Activated T-cell treated with anti-CD3 and anti-CD28 coated beads, Interleukin-2, amount 50 U/mL, for 48 hours (primary cell): ENCODE data around the gene LYRM1.

ENCODE experiments used
- DNase-seq, 2 experiments: peaks; one replicate each; pipeline ENCODE4 v3.0.0-alpha.2; 2020

Gene LYRM1

DNA sequence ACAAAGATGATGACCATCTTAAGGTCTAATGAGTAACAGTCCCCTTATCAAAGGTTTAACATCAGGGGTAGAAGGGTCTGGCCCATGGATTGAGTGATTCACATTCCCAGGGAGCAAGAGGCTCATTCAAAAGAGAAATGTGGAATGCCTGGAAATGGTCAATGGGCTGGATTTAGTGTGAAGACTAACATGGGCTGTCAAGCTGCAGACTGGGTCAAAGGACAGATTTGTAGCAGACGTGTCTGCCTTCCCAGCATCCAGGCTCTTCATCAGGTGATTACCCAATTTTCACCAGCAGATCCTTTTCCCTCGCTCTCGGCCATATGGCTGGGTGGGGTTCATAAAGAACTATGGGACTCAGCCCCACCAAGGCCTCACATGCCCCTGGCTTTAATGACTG, 27.2 kb upstream of the LYRM1 start:
- no peak for DNase-seq

DNA sequence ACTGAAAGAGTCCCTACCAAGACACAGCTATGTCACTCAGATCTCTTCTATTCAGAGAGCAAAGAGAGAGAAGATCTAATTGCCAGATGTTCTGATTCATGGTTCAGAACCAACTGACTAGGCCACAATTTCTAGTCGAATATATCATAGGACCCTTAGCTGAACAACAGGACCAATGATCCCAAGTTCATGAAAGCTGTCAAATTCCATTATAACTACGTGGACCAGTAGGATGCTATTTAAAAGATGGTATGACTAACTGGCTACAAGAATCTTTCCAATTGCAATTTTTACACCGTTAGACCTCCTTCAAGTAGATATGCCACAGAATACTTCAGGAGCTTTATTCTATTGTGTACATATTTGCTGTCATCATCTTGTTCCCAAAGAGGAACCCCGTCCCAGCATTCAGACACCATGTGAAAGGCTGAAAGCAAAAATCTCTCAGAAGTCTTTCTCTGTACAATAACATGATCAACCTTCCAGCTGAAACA, 26.4 kb upstream of the LYRM1 start:
- DNase-seq = no peak

DNA sequence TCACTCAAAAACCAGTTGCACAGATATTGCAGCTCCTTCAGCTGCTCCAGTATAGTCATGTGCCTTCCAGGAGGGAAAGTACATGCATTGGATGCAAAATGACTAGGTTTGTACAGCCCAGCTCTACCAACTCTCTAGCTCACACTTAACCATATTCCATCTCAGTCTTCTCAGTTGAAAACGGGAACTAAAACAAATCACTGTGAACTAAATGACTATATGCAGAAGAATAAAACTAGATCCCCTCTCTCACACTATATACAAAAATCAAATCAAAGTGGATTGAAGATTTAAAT, 25.3 kb upstream of the LYRM1 start:
- DNase-seq = no peak

DNA sequence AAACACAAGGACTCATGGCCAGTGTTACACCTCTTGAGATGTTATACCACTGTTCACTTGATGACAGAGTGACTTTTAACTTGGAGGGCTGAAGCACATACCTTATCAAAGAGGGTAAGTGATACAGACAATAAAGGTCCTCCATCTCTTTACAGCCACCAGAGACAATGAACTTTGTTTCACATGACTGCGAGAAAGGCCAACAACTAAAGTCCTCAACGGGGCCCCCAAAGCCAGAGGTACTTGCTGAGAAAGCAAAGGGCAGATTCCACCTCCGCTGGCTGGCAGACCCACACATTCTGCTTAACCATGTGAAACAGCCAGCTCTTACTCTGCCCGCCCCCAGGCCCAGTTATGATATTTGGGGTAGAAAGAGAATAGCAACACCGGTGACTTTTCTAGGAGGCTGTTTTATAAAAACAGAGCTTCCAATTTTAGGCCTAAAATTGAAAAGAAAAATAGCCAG, 21.9 kb upstream of the LYRM1 start:
- peak in 1 of 2 experiments; percentile 33 for DNase-seq

DNA sequence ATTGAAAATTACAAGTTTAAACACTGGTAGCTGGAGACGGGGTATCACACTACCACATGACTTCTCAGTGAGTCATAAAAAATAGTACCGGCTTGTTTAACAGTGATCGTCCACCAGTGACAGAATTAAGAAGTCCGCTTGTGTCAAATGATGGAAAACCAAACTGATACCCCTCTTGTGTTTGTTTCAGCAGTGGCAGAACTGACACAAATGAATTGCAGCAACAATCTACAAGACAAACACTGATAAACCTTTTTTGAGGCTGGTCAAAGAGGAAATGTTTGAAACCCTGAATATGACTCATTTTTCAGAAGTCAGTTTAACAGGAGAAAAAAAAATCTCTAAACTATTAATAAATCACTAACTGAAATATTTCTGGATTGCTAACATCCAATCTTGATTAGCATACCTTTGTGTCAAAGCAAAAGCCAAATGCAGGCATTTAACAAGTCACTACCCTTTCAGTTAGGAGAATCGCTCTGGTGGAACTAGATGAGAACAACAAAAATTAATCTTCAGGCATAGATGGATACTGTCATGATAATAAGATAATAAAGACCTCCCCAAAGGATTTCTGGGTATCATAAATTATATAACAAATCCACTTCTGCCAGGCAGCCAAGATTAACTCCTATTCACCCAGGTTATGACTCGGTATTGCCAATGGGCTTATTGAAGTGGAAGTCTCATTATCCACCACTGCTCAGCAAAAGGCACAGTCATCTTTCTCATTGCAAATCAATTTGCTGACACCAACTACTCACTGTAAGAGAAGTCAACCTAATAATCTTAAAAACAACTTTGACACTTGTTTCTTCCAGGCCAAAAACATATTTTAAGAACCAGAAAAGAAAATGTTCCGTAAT, 21.2 kb upstream of the LYRM1 start:
- no peak for DNase-seq

DNA sequence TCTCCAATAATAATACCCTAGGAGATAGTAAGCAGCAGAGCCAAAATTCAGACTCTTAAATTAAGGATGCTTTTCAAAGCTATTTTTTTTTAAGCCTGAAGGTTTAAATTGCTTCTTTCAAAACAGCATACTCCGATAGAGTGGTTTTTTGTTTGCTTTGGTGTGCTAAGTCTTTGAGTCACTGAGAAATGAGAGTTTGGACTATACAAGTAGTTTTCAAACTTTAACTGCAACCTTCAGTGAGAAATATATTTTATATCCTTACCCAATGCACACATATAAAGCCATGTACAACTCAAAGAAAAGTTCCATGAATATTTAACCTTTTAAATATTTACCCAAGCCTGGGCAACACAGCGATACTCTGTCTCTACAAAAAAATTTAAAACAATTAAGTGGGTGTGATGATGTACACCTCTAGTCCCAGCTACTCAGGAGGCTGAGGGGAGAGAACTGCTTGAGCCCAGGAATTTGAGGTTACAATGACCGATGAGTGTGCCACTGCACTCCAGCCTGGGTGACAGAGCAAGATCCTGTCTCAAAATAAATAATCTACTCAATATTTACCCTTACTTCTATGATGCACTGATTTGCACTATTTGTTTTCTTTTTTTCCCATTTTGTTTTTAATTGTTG, 19.6 kb upstream of the LYRM1 start:
- DNase-seq = no peak

DNA sequence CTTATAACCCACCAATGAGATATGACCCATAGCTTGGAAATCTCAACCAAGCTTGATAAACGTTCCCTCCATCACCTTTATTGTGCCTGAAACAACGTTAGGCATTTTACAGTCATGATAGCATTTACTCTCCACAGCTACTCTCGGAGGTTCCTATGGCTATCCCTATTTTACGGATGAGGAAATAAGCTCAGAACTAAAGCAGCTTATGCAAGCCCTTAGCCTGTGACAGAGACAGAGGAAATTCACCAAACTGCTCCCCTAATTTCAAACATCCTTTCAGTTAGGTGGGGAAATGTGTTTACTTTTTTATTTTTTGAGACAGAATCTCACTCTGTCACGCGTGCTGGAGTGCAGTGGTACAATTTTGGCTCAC, 19.1 kb upstream of the LYRM1 start:
- DNase-seq = no peak

DNA sequence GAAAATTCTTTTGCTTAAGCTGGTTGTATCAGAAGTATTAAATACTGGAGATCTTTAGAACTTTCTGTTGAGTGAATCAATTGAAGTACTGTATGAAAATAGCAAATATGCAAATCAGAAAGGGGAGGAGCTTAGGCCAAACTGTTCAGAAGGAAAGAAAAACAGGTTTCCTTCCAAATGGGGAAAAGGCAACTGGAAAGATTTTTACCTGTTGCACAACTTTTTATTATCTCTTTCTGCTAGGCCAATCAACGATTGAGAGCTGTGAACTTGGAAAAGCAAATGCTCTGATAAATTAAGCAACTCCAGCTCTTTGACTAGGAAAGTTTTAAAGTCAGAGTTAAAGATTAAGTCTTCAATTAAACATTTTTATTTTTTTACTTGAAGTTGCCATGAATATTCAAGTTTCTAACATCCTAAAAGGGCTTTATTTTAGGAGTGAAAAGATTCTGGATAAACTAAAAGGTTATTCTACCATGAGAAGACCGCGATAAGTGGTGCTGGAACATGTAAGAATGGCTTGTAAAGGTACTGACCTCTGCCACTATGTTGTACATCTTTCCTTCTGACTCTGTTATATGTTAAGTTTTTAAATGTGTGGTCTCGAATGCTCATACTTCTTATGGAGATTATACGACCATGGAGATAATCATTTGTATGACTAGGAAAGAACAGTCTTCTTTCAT, 16.9 kb upstream of the LYRM1 start:
- no peak for DNase-seq

DNA sequence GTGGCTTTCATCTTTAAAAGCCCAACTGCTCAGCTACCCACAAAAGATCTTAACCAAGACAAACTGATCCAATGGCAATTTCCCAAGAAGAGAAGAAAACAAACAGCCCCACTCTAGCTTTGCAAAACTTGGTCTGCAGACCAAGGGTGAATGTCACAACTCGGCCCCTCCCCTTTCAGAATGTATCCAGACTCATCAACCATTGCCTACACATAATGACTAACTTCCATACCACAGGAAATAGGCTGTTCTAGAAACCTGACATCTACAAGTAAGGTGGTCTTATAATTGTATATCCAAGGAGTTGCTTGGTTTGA, 16.4 kb upstream of the LYRM1 start:
- peak in 1 of 2 experiments; percentile 46 for DNase-seq

DNA sequence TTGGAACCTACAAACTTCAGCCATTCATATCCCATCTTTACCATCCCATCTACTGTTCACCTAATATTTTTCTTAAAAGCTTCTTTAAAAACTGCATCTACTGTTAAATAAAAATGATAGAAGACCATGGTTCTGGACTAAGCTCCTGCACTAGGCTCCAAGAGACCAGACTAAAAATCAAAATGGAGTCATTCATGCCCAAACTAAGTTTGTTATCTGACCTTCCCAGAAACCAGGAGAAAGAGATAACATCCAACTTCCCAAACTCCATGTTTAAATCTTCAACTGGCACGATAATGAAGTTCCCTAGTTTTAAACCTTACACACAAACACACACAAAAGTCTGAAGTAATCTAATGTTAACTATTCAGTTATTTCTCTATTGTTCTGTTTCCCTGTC, 14.3 kb upstream of the LYRM1 start:
- no peak for DNase-seq

DNA sequence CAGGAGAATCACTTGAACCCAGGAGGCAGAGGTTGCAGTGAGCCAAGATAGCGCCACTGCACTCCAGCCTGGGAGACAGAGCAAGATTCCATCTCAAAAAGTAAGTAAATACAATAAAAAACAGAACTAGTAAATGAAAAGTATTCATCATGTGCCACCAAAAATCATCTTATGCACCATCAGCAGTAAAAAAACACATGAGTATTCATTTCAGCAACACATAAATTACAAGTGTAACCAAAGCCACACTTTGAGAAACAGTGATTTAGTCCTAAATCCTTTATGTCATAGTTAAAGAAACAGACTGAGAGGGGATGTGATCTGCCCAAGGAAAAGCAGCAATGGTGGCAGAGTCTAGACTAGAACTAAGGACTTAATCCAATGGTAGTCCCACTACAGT, 13.4 kb upstream of the LYRM1 start:
- DNase-seq = no peak

DNA sequence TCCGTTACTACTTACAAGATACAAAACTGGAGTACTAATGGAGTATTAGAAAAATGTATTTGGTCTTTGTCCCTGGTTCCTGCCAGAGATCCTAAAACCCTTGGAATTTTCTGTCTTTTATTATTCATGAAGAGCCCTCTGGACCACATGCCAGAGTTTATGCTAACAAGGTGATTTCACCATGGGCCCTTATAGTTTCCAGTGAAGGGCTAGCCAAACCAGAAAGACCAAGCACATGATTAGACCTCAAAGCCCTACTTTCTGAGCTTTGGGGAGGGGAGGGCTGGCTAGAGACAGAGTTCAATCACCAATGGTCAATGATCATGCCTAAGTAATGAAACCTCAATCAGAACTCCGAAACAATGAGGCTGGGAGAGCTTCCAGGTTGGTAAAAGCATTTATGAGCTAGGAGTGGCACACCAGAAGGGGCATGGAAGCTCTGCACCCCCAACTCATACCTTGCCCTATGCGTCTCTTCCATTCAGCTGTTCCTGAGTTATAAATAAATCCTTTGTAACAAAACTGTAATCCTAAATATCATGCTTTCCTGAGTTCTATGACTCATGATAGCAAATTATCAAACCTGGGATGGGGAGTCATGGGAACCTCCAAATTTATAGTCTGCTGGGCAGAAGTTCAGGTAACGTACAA, 10.8 kb upstream of the LYRM1 start:
- DNase-seq = no peak

DNA sequence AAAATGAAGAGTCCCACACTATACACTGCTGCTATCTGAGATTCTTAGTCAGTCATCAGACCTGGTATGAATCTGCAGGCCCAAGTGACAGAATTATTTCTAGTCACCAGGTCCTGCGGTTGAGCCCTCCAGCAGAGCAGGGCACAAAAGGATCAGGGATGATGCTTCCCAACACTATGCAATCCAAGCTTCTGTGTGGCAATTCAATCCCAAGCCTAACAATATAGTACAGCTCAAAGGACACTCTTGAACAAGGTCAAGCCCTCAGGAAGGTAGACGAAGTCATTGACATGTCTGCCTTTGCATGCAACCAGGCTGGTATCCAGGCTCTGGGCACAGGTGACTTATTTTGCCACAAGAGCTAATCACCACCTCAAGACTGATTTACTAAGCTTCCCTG, 6.2 kb upstream of the LYRM1 start:
- no peak for DNase-seq

DNA sequence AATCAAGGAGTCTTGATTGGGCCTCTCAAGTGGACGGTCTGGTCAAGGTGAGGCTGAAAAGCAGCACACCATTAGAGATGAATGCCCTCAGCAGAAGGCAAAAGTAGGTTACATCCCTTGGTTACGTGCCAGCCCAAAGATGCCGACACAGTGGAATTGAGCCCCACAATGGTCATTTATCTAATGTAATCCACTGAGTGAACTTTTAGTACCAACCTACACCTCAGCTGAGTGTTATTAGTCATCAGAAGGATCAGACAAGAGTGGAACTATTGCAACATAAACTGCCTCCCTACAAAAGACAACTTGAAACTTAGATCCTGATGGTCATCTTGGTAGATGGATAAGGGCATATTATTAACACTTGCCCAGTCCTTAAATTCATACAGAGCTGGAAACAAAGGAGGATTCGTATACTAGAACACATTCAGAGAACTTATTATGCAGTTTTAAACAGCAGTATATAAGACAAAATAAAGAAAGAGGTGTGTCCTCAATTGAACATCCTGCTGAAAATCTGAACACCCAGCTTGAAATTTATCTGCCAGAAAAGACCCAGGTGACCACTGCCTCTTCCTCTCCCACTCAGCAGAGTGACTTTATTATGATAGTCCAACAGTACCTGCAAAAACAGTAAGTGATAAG, 3.2 kb upstream of the LYRM1 start:
- no peak for DNase-seq

DNA sequence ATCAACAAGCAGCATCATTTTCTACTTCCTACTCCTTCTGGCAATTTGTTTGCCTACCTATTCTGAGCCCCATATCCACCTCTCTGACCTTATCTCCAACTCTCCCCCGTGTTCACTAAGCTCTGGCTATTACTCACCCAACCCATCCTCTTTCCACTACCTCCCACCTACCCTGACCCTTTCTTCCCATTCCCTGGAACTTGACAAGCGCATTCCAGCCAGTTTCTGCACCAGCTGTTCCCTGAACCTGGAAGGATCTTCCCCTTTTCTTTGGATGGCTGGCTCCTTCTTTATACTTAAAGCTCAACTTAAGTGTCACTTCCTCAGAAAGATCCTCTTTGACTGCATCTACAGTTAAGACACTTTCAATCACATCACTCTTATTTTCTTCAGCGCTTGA, 2.6 kb upstream of the LYRM1 start:
- DNase-seq = no peak

DNA sequence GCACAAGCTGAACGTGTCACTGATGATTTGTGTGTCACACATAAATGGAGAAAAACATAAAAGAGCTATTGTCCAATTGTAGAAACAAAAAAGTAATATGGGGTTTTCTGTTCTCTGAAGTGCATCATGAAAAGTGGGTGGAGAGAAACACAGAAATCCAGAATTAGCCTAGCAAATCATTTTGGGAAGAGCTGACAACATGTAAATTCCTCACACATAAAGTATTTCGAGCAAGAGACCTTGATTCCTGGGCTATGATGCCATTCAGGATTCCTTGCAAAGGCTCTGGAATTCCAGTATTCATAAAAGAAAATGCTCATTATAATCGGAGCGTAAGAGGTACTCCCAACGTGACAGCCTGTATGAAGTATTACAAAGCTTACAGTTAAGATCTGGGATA, 1.5 kb upstream of the LYRM1 start:
- no peak for DNase-seq

DNA sequence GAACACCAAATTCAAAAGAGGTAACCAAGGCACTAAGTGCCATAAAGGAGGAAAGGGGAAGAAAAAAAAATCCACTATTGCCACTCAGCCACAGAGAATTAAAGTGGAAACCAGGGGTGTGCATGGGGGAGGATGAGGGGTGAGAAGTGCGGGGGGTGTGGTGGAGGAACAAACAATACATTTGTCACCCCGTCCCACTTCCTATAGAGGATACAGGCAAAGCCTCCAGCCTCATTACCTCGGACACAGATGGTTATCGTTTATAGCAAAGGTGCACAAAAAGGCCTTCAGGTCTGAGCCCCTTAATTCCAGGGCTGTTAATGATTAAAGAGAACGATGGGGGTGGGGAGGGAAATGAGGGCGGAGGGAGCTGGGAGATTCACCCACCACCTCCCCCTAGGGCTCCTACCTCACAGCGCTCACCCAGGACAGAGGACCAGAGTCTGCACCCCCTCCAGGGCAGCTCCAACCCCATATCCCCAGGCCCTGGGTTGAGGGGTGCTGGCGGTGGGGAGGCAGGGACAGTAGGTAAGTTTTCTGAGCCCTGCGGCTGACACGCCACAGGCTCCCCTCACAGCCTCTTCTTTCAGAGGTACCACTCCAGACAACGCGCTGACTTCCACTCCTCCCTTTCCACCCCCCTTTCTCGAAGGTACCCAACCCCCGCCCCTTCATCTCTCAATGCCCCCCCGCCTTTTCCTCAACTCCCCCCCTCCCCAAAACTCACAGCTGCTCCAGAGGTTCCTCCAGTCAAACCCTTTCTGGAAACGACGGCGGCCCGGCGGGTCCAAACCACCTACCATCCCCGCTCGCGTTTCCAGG, 883 bp upstream of the LYRM1 start:
- DNase-seq = no peak

DNA sequence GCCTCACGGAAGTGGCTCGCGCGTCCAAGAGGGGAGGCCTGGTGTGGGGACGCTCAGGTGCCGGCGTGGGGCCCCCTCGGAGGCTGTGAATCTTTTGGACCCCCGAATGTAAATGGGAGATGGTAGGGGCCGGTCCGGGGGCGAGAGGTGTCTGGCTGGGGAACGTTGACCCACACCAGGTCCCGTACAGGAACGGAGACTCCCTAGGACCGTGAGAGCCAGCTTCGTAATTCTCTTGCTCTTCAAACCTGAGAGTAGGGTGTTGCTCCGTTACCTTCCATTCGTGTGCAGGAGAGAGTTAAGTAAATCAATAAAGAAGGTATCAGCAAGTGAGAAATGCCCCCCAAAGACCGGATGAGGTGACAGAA, 481 bp downstream of the LYRM1 start:
- DNase-seq = no peak

DNA sequence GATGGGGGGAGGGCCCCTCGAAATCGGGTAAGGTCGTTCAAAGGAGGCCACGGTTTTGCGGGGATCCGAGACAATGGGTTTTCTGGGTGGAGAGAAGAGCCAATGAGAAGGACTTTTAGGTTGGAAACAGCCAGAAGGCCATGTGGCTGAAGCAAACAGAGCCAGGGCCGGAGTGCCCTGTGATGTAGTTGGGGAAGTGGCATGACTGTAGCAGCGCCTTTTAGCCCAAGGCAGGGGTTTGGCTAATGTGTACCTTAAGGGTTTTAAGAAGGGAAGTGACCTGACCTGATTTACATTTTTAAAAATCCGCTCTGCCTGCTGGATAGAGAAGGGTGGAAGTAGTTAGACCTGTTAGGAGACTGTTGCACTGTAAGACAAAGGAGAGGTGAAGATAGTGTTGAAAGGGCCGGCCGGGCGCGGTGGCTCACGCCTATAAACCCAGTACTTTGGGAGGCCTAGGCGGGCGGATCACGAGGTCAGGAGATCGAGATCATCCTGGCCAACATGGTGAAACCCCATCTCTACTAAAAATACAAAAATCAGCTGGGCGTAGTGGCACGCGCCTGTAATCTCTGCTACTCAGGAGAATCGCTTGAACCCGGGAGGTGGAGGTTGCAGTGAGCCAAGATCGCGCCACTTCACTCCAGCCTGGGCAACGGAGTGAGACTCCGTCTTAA, 1.0 kb downstream of the LYRM1 start:
- DNase-seq = peak; percentile 44 to 47

DNA sequence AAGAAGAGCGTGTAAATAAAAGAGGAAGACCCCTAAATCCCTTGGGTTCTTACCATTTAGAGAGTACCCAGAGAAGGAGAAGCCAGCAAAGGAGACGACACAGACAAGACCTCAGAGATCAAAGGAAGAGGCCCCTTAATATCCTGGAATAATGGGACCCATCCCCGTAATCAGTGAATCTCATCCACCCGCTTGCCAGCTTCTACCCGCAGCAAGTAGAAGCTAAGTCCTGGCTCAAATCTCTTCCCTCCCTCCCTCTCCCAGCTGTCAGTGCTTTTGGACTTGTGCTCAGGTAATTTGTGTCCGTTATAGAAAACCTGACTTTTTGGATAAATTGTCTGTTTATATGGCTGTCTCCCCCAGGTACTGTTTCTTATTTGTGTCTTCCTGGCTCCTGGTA, 1.9 kb downstream of the LYRM1 start:
- DNase-seq = no peak

DNA sequence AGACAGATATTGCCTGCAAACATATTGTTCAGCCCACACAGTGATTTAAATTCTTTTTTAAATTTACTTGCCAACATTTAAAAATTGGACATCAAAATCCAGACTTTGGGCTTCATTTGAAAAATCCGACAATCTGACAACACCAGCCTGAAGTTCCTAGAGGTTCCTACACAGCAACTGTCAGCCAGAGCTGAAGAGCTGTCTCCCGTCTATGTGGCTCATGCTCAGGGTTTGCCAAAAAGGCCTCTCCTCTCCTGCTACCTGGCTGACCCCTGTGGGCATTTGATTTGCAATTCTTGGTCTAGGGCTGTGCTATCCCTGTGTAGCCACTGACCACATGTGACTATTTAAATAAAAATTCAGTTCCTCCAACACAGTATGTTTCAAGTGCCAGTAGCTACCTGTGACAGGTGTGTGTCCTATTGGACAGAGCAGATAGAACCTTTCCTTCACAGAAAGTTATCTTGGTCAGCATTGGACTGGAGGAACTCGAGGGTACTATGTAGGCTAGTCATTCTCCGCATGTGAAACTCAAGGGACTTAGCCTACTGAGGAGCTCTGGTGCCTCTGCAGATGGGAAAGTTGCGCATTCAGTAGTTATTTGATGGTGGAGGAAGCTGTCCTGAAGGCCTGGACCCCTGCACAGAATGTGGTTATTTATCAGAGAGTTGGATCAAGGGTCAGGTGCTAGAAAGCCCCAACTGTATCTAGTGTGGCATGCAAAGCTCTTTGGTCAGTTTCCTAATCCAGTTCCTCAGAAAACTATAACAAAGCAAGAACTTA, 2.7 kb downstream of the LYRM1 start:
- no peak for DNase-seq
